Airway epithelial cell (primary cell): ENCODE measurements around the gene CHKA. TPM values are rescaled to one million over a fixed set of nuclear protein-coding genes. Genes with fewer than 3 reads are reported as not detected.

Source experiments
- total RNA-seq: library from RNA; depleted of rRNA; stranded (reverse); fragments of >200 nt; gene quantifications from 2 replicates; pipeline ENCODE4 v1.2.3, GENCODE V29; 2015

Gene CHKA
- total RNA-seq: 5.2 and 6.9 TPM in 2 replicates

DNA sequence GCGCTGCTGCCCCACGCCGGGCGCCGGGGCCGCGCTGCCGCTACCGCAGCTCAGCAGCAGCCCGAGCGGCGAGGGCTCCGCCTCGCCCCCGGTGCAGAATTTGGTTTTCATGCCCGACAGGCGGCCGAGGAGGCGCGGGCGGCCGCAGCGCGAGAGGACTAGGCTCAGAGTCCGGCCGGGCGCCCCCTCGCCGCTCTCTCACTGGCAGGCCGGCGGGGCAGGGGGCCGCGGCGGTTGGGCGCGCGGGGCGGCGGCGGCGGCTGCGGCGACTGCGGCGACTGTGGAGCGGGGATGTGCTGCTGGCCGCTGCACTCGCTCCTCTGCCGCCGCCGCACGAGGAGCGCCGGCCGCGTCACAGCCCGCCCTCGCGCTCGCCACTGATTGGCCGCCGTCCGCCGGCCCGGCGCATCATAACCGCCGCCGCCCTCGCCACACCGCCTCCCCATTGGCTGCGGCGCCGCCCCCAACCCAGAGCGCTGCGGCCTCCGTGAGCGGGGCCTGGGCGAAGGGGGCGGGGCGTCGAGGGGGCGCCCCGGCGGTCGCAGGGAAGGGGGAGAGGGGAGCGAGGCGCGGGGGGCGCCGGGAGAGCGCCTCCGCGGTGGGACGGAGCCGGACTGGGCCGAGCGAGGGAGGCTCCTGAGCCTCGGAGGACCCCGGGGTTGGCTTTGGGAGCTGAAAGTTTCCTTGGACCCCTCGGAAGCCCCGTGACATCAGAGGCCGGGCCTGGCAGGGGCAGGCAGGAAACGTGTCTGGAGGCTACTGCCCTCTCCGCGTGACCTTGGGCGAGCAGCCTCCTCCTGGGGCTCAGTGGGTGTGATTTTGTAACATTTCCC is at the start of gene CHKA:
Gene CHKA (minus strand): TSS at position 322 of the 833 bp plus-strand sequence. CDS start 211 bp downstream, at position 111.

DNA sequence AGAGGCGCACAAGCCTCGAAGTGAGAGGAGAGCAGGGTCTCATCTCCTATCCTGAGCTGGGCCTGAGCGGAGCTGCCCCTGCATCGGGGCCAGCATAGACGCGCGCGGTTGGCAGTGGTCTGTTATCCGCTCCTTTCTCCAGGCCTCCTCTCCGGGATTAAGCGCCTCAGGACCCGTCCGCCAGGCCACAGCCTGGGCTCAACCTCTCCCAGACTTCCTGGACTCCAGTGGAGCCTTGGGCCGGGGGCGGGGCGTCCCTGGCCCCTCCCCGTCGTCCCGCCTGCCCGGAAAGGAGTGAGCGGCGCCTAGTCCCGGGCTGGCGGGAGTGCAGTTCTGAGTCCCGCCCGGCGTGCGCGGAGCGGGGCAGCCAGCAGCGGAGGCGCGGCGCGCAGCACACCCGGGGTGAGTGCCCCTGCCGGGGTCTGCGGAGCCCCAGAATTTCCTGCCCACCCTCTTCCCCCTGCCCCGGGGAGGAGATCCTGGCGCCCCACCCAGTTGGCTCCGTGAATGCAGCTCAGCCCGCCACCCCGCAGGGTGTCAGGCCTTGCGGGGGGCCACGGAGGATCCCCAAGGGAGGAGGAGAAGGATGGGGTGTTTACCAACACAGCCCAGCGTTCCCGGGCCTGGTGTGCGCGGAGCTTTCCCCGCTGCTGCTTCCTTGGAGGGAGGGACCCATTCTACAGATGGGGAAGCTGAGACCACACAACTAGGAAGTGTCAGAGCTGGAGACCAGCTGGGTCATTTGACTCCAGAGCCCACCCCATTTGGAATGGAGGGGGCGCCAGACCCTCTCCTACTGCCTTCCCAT is 82.3 kb downstream of the CHKA start, which contains the start of gene TCIRG1:
Gene TCIRG1 (plus strand): TSS at position 308 of the 808 bp plus-strand sequence. CDS start 2,247 bp downstream, outside the sequence.

DNA sequence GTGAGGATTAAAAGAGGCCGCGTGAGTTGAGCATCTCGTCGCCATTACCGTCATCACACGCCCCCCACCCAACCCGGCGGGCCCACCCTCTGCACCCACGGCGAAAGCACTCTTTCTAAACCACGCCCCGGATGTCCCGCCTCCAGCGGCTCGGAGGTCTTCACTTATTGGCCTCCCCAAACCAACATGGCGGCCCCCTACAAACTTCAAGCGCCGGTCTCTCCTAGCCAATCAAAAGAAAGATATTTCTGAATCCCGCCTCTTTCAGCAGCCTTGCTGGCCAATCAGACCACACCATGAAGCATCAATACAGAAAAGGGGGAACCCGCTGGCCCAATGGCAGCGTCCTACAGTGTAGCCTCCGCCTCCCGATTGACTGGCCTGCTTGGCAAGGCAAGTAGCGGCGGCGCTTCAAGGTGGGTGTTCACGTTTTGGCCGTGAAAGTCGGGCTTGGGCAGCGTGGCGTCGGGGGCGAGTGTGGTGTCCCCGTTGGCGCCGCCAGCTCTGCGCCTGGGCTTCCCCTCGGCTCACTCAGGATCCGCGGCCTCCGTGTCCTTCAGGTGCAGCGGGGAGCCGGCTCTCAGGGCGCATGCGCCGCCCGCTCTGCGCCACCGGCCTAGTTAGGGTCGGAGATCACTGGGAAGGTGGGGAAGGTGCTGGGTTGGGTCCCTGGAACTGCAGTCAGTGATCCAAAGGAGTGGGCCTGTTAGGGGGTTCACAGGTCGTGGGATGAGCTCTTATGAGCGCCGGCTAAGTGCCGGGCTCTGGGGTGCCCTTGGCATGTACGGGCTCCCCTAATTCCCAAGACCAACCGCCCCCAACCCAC is 90.7 kb downstream of the CHKA start, which contains the start of gene NDUFS8:
Gene NDUFS8 (plus strand): TSS at position 364 of the 826 bp plus-strand sequence. CDS start 1,471 bp downstream, outside the sequence.

DNA sequence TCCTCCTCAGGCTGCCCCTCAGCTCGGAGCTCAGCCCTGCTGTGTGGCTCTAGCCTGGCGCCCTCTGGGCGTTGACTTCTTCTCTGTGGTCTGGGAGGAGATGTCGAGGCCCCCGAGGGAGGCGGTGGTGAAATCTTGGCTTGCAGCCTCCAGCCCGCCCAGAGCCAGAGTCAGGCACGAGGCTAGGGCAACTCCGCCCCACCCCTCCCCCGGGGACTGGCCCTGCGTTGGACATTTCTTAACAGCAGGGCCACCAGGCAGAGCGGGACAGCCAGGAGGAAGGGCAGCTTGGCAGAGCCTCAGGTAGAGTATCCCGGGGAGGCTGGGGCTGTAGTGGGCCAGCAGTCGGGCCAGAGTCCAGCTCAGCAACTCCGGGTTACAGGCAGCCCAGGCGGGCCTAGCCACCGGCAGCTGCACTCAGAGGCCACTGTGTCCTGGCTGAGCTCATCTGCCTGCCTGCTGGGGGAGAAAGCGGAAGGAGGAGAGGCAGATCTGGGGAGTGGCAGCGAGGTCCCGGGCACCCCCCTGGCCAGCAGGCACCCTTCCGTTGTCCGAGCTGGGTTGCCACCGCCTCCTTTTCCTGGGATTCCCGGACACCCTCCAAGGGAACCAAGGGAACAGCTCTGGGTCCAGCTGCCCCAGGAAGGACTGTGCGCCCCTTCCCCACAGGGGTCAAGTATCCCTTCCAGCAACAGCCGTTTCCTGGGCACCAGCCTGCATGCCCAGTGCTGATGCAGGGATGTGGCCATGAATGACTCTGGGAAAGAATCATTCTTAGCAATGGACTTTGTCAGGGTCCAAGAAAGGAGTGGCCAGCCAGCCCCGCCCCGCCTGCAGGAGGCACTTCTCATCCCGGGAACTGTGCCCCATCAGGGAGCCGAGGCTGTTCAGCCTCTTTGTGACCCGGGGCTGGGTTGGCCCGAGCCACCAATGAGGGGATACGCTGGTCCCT is 110.8 kb downstream of the CHKA start, which contains the start of gene ALDH3B1:
Gene ALDH3B1 (plus strand): TSS at position 238 of the 952 bp plus-strand sequence. CDS start 4,971 bp downstream, outside the sequence.

DNA sequence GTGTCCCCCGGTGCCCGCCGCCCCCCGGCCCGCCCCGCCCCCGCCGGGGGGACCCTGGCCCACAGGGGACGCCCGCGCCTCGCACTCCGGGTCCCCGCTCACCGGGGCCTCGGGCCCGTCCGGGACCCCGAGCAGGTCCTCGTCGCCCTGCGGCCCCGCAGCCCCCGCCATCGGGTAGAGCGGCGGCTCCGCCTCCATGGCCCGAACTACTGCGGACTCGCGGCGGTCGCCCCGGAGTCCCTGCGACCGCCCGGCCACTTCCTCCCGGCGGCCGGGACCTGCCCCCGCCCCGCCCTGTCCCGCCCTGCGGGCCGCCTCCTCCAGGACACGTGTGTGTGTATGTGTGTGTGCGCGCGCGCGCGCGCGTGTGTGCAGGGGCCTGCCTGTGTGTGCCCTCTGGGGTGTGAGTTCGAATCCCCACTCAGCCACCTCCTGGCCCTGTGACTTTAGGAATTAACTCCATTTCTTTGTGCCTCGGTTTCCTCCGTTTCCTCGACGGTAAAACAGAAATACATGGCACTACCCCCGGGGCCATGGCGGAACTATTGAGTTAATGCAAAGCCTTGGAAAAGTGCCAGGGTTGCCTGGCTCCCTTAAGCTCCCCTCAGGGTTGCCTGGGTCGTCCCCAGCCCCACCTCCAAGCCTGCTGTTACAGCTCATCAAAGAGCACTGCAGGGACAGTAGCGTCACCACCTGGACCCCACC is 117.2 kb downstream of the CHKA start, which contains the start of gene UNC93B1:
Gene UNC93B1 (minus strand): TSS at position 252 of the 705 bp plus-strand sequence. CDS start 54 bp downstream, at position 198.

Other genes with a start within 250 kb of the CHKA start
- 18.9 and 26.2 TPM in 2 replicates for gene UNC93B1, start 117.3 kb downstream of the CHKA start, total RNA-seq
- gene ALDH3B1, start 111.1 kb downstream of the CHKA start, total RNA-seq: 2.1 and 3.1 TPM in 2 replicates
- 204 and 299 TPM in 2 replicates for gene NDUFS8, start 90.7 kb downstream of the CHKA start, total RNA-seq
- gene TCIRG1, start 82.4 kb downstream of the CHKA start, total RNA-seq: 74.5 and 81.9 TPM in 2 replicates
- gene KMT5B, start 91.9 kb upstream of the CHKA start, total RNA-seq: 13.5 and 19.9 TPM in 2 replicates
- gene C11orf24, start 150.6 kb upstream of the CHKA start, total RNA-seq: 18.9 and 41.8 TPM in 2 replicates
- gene LRP5, start 191.2 kb upstream of the CHKA start, total RNA-seq: 23.4 and 26.9 TPM in 2 replicates